SU-DHL-6 (cell line): ENCODE measurements around the gene SLC24A3.

ENCODE experiments used
- H2AFZ ChIP-seq: fragments of 200-600 bp; sonication (generic); 2 replicates; pipeline ENCODE4 v1.6.1; 2014; ENCODE audit warnings: low read depth, mild to moderate bottlenecking, moderate library complexity, mixed read lengths, antibody characterized with exemption, low read length; ENCODE audit not compliant: severe bottlenecking
- H3F3A ChIP-seq: fragments of 200-600 bp; shearing (Covaris generic); 2 replicates; pipeline ENCODE4 v1.6.0; 2016; ENCODE audit warnings: antibody characterized with exemption, mild to moderate bottlenecking; ENCODE audit not compliant: insufficient read depth
- H3K27ac ChIP-seq: fragments of 200-600 bp; sonication (generic); 2 replicates; pipeline ENCODE4 v1.5.1; 2016; ENCODE audit warnings: low read depth, mild to moderate bottlenecking, low read length, moderate library complexity, mixed read lengths
- H3K27me3 ChIP-seq: fragments of 200-600 bp; sonication (generic), shearing (Covaris generic); 2 replicates; pipeline ENCODE4 v1.6.0; 2014; ENCODE audit warnings: mild to moderate bottlenecking, low read length
- H3K36me3 ChIP-seq: fragments of 200-600 bp; sonication (generic); 2 replicates; pipeline ENCODE4 v1.6.1; 2014; ENCODE audit warnings: mild to moderate bottlenecking, low read length, mixed read lengths
- H3K4me2 ChIP-seq: fragments of 300-600, 200-600 bp; shearing (Covaris generic), sonication (generic); 2 replicates; pipeline ENCODE4 v1.6.0; 2014; ENCODE audit warnings: low read length, low read depth, mild to moderate bottlenecking; ENCODE audit not compliant: poor library complexity, severe bottlenecking
- H3K4me3 ChIP-seq: fragments of 200-600 bp; sonication (generic); 2 replicates; pipeline ENCODE4 v1.5.1; 2014; ENCODE audit warnings: antibody characterized with exemption, low read length, mild to moderate bottlenecking, mixed read lengths; ENCODE audit not compliant: insufficient read depth, poor library complexity, severe bottlenecking
- H3K79me2 ChIP-seq: fragments of 200-600 bp; sonication (generic); 2 replicates; pipeline ENCODE4 v1.6.1; 2014; ENCODE audit warnings: mild to moderate bottlenecking, low read length, moderate library complexity; ENCODE audit not compliant: insufficient read depth
- H3K9ac ChIP-seq: fragments of 200-600 bp; sonication (generic); 2 replicates; pipeline ENCODE4 v1.7.0; 2014; ENCODE audit warnings: mild to moderate bottlenecking, low read length
- H3K9me2 ChIP-seq: fragments of 200-600 bp; sonication (generic); replicated peaks from 2 replicates; pipeline ENCODE4 v1.6.1; 2014; ENCODE audit warnings: low read length; ENCODE audit not compliant: insufficient read depth
- H3K9me3 ChIP-seq: fragments of 200-600 bp; sonication (generic); 2 replicates; pipeline ENCODE4 v1.6.1; 2014; ENCODE audit warnings: low read length, mixed read lengths; ENCODE audit not compliant: insufficient read depth
- H4K20me1 ChIP-seq: fragments of 200-600 bp; sonication (generic); 2 replicates; pipeline ENCODE4 v1.6.1; 2014; ENCODE audit warnings: low read depth, mild to moderate bottlenecking, antibody characterized with exemption, low read length, moderate library complexity, mixed read lengths
- CTCF ChIP-seq: fragments of 200-600 bp; sonication (generic); IDR thresholded peaks from one replicate; pipeline ENCODE4 v1.5.1; 2017; ENCODE audit warnings: antibody characterized with exemption, mild to moderate bottlenecking, low read length, moderate library complexity; ENCODE audit not compliant: insufficient read depth, poor library complexity, severe bottlenecking
- EZH2phosphoT487 ChIP-seq: fragments of 200-600 bp; sonication (generic), shearing (Covaris generic); conservative IDR thresholded peaks from 2 replicates; pipeline ENCODE4 v1.6.1; 2018; ENCODE audit warnings: mild to moderate bottlenecking, antibody characterized with exemption, low read length, moderate library complexity, mixed read lengths

SLC24A3 gene

GRCh38 chr20:19699180-19699971 lies 486.9 kb downstream of the SLC24A3 start:
- Histone ChIP-seq H4K20me1 (no peaks in the 10 kb centered on the region), H3K36me3 (no peaks in the 10 kb centered on the region), H3K9me2 (no peaks in the 10 kb centered on the region), H3K9me3 (no peaks in the 10 kb centered on the region), H3K4me2 (no peak overlapping the region), H3K9ac (no peak overlapping the region), H3K79me2 (no peaks in the 10 kb centered on the region), H3K4me3 (no peak overlapping the region), H3K27ac (no peak overlapping the region), H3F3A (no peaks in the 10 kb centered on the region), H2AFZ (no peak overlapping the region), H3K27me3 (no peaks in the 10 kb centered on the region)
- TF ChIP-seq EZH2phosphoT487 (no peak), CTCF (no peak)

- H3F3A ChIP-seq, result no peaks in the 10 kb centered on the region
- H3K4me3 ChIP-seq, result no peak overlapping the region
- no peaks in the 10 kb centered on the region for H3K27me3 ChIP-seq
- no peaks in the 10 kb centered on the region for H3K36me3 ChIP-seq
- no peak overlapping the region for H3K27ac ChIP-seq
- no peaks in the 10 kb centered on the region for H3K9me3 ChIP-seq
- no peak for TF ChIP-seq CTCF
- no peak for TF ChIP-seq EZH2phosphoT487
- H3K9ac ChIP-seq, result no peak overlapping the region
- H4K20me1 ChIP-seq, result no peaks in the 10 kb centered on the region
- H3K79me2 ChIP-seq, result no peaks in the 10 kb centered on the region
- H3K9me2 ChIP-seq, result no peaks in the 10 kb centered on the region; the same call in 1 of the 2 replicates
- H2AFZ ChIP-seq, result no peak overlapping the region
- H3K4me2 ChIP-seq, result no peak overlapping the region
Measured at GRCh38 chr20:19701429-19701828, 489.0 kb downstream of the SLC24A3 start.

- H3K4me2 ChIP-seq, result no peak overlapping the region
- no peak overlapping the region for H2AFZ ChIP-seq
- no peaks in the 10 kb centered on the region for H3F3A ChIP-seq
- no peak overlapping the region for H3K27ac ChIP-seq
- no peak overlapping the region for H3K9ac ChIP-seq
- TF ChIP-seq CTCF, result no peak
- no peak for TF ChIP-seq EZH2phosphoT487
- H3K4me3 ChIP-seq, result no peak overlapping the region
- no peaks in the 10 kb centered on the region for H3K79me2 ChIP-seq
- H3K9me2 ChIP-seq, result no peaks in the 10 kb centered on the region; the same call in 1 of the 2 replicates
- no peaks in the 10 kb centered on the region for H3K27me3 ChIP-seq
- H3K36me3 ChIP-seq, result no peaks in the 10 kb centered on the region
- H4K20me1 ChIP-seq, result no peaks in the 10 kb centered on the region
- no peaks in the 10 kb centered on the region for H3K9me3 ChIP-seq
Measured at GRCh38 chr20:19706463-19706862, 494.0 kb downstream of the SLC24A3 start.
